ENCODE data around the gene AOPEP. TPM values are rescaled to one million over a fixed set of nuclear protein-coding genes. Genes with fewer than 3 reads are reported as not detected.

AOPEP gene
- polyA plus RNA-seq, 1 donor from 2014 or later: 10.0 TPM

DNA sequence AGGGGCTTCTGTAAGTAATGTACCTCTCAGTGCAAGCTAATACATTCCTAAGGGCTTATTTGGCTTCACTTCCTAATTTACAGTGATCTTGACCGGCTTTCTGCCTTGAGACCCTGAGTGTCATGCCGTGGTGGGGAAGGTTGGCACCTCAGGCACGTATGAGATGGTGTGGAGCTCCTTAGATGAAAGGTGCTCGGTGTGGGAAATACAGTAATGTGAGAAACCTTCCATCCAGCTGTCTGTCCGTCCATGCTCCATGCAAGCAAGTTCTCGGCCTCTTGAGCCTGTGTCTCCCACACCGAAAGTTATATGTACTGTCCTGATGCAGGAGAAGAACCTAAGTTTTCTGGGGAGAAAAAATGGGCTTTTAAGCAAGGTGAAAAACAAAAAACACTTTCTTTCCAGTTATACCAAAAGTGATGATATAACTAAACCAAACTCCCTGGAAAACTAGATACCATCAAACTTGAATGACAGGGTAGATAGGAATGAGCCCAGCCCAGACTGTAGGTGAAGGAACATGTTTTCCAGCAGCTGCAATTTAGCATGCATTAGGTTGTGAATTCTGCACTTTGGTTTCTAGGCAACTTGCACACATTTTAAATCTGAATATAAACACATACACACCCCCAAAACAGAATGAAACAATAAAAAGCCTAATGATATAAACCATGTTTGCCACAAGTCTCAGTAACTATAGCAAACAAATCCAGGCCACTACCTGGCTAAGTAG is 311.5 kb downstream of the AOPEP start:
- Histone ChIP-seq H3K27ac (ENCODE audit: low read length) (no peak overlapping the region), H3K4me2 (ENCODE audit: low read length) (no peak overlapping the region), H3K4me3 (ENCODE audit: low read length) (no peak overlapping the region), H3F3A (ENCODE audit: insufficient read depth, low read length, poor library complexity, severe bottlenecking) (no peaks in the 10 kb centered on the region), H3K27me3 (ENCODE audit: insufficient read depth, low read depth, low read length) (no peaks in the 10 kb centered on the region), H3K79me2 (replicated peaks; ENCODE audit: insufficient read depth, low read length) (no peaks in the 10 kb centered on the region), H3K9ac (ENCODE audit: low read length) (no peak overlapping the region), H2AFZ (ENCODE audit: low read depth, low read length) (no peak overlapping the region), H4K20me1 (ENCODE audit: insufficient read depth) (no peaks in the 10 kb centered on the region), H3K36me3 (ENCODE audit: insufficient read depth, low read length) (no peaks in the 10 kb centered on the region), H3K9me3 (ENCODE audit: low read length) (no peaks in the 10 kb centered on the region), H3K9me2 (ENCODE audit: insufficient read depth, low read length) (no peaks in the 10 kb centered on the region)
- TF ChIP-seq, protein P1, sequence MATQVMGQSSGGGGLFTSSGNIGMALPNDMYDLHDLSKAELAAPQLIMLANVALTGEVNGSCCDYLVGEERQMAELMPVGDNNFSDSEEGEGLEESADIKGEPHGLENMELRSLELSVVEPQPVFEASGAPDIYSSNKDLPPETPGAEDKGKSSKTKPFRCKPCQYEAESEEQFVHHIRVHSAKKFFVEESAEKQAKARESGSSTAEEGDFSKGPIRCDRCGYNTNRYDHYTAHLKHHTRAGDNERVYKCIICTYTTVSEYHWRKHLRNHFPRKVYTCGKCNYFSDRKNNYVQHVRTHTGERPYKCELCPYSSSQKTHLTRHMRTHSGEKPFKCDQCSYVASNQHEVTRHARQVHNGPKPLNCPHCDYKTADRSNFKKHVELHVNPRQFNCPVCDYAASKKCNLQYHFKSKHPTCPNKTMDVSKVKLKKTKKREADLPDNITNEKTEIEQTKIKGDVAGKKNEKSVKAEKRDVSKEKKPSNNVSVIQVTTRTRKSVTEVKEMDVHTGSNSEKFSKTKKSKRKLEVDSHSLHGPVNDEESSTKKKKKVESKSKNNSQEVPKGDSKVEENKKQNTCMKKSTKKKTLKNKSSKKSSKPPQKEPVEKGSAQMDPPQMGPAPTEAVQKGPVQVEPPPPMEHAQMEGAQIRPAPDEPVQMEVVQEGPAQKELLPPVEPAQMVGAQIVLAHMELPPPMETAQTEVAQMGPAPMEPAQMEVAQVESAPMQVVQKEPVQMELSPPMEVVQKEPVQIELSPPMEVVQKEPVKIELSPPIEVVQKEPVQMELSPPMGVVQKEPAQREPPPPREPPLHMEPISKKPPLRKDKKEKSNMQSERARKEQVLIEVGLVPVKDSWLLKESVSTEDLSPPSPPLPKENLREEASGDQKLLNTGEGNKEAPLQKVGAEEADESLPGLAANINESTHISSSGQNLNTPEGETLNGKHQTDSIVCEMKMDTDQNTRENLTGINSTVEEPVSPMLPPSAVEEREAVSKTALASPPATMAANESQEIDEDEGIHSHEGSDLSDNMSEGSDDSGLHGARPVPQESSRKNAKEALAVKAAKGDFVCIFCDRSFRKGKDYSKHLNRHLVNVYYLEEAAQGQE (IDR thresholded peaks at IDR 0.05; ENCODE audit: borderline replicate concordance): no peak
- TF ChIP-seq RAD21 (conservative IDR thresholded peaks at IDR 0.05) (no peak), TAF1 (IDR thresholded peaks at IDR 0.05; ENCODE audit: low read depth) (no peak), POLR2AphosphoS5 (IDR thresholded peaks at IDR 0.05) (no peak), EP300 (conservative IDR thresholded peaks at IDR 0.05; ENCODE audit: poor library complexity, severe bottlenecking) (no peak), MXI1 (conservative IDR thresholded peaks at IDR 0.05; ENCODE audit: poor library complexity, severe bottlenecking) (no peak), SMC3 (conservative IDR thresholded peaks at IDR 0.05; ENCODE audit: poor library complexity) (no peak), EZH2 (IDR thresholded peaks at IDR 0.05; ENCODE audit: borderline replicate concordance, insufficient read depth, low read length, poor library complexity, severe bottlenecking) (no peak)
- TF ChIP-seq, protein P2, sequence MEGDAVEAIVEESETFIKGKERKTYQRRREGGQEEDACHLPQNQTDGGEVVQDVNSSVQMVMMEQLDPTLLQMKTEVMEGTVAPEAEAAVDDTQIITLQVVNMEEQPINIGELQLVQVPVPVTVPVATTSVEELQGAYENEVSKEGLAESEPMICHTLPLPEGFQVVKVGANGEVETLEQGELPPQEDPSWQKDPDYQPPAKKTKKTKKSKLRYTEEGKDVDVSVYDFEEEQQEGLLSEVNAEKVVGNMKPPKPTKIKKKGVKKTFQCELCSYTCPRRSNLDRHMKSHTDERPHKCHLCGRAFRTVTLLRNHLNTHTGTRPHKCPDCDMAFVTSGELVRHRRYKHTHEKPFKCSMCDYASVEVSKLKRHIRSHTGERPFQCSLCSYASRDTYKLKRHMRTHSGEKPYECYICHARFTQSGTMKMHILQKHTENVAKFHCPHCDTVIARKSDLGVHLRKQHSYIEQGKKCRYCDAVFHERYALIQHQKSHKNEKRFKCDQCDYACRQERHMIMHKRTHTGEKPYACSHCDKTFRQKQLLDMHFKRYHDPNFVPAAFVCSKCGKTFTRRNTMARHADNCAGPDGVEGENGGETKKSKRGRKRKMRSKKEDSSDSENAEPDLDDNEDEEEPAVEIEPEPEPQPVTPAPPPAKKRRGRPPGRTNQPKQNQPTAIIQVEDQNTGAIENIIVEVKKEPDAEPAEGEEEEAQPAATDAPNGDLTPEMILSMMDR (IDR thresholded peaks at IDR 0.05; ENCODE audit: poor library complexity, severe bottlenecking): no peak

DNA sequence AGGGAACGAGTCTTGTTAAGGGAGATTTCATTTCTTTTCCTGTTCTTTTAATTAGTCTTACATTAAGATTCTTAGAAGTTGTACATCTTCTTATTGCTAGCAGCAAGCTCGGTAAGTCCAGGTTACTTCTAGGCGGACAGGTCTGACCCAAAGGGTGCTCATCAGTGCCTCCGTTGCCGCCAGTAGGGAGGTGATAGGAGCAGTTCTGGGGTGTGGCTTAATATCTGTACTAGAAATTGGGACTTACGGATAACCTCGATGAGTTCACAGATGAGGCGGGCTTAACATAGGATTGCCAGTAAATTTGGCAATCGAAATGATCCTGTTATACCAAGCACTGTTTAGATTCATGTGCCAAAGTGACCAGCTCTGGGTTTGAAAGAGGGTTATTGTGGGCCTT is 312.2 kb downstream of the AOPEP start:
- Histone ChIP-seq H3K27me3 (ENCODE audit: insufficient read depth, low read depth, low read length) (no peaks in the 10 kb centered on the region), H3K9me3 (ENCODE audit: low read length) (no peaks in the 10 kb centered on the region), H3K9me2 (ENCODE audit: insufficient read depth, low read length) (no peaks in the 10 kb centered on the region), H2AFZ (ENCODE audit: low read depth, low read length) (no peak overlapping the region), H3K4me2 (ENCODE audit: low read length) (no peak overlapping the region), H3K79me2 (replicated peaks; ENCODE audit: insufficient read depth, low read length) (no peaks in the 10 kb centered on the region), H3K36me3 (ENCODE audit: insufficient read depth, low read length) (no peaks in the 10 kb centered on the region), H3K27ac (ENCODE audit: low read length) (no peak overlapping the region), H3F3A (ENCODE audit: insufficient read depth, low read length, poor library complexity, severe bottlenecking) (no peaks in the 10 kb centered on the region), H3K9ac (ENCODE audit: low read length) (no peak overlapping the region), H4K20me1 (ENCODE audit: insufficient read depth) (no peaks in the 10 kb centered on the region), H3K4me3 (ENCODE audit: low read length) (no peak overlapping the region)
- TF ChIP-seq POLR2AphosphoS5 (IDR thresholded peaks at IDR 0.05): no peak
- TF ChIP-seq, protein P1 (IDR thresholded peaks at IDR 0.05; ENCODE audit: borderline replicate concordance): no peak
- no peak for TF ChIP-seq MXI1 (conservative IDR thresholded peaks at IDR 0.05; ENCODE audit: poor library complexity, severe bottlenecking)
- no peak for TF ChIP-seq EP300 (conservative IDR thresholded peaks at IDR 0.05; ENCODE audit: poor library complexity, severe bottlenecking)
- TF ChIP-seq EZH2 (IDR thresholded peaks at IDR 0.05; ENCODE audit: borderline replicate concordance, insufficient read depth, low read length, poor library complexity, severe bottlenecking): no peak
- no peak for TF ChIP-seq RAD21 (conservative IDR thresholded peaks at IDR 0.05)
- no peak for TF ChIP-seq TAF1 (IDR thresholded peaks at IDR 0.05; ENCODE audit: low read depth)
- TF ChIP-seq, protein P2 (IDR thresholded peaks at IDR 0.05; ENCODE audit: poor library complexity, severe bottlenecking): no peak
